DOHH2 (cell line): ENCODE results near the gene ANAPC2.

Source experiments
- H3F3A ChIP-seq: fragments of 200-600 bp; sonication (generic), shearing (Covaris generic); 2 replicates; pipeline ENCODE4 v1.6.0; 2016; ENCODE audit warnings: antibody characterized with exemption, mild to moderate bottlenecking; ENCODE audit not compliant: control insufficient read depth, insufficient read depth
- H3K27ac ChIP-seq: fragments of 200-600 bp; sonication (generic); 2 replicates; pipeline ENCODE4 v1.5.1; 2014; ENCODE audit warnings: low read depth, mild to moderate bottlenecking, low read length, moderate library complexity
- H3K27me3 ChIP-seq: fragments of 200-600 bp; sonication (generic); 2 replicates; pipeline ENCODE4 v1.6.1; 2014; ENCODE audit warnings: mild to moderate bottlenecking, low read length, mixed read lengths; ENCODE audit not compliant: control insufficient read depth
- H3K36me3 ChIP-seq: fragments of 200-600 bp; sonication (generic); 2 replicates; pipeline ENCODE4 v1.6.1; 2014; ENCODE audit warnings: mild to moderate bottlenecking, low read length, moderate library complexity, mixed read lengths; ENCODE audit not compliant: control insufficient read depth
- H3K4me1 ChIP-seq: fragments of 200-600 bp; sonication (generic); 2 replicates; pipeline ENCODE4 v1.6.1; 2014; ENCODE audit warnings: mild to moderate bottlenecking, low read length, mixed read lengths; ENCODE audit not compliant: control insufficient read depth
- H3K4me2 ChIP-seq: fragments of 200-600 bp; sonication (generic); 2 replicates; pipeline ENCODE4 v1.6.0; 2014; ENCODE audit warnings: mild to moderate bottlenecking, low read length, moderate library complexity
- H3K4me3 ChIP-seq: fragments of 200-600 bp; sonication (generic); 2 replicates; pipeline ENCODE4 v1.5.1; 2014; ENCODE audit warnings: mild to moderate bottlenecking, low read length, mixed read lengths
- H3K79me2 ChIP-seq: fragments of 200-600 bp; sonication (generic); 2 replicates; pipeline ENCODE4 v1.6.1; 2014; ENCODE audit warnings: mild to moderate bottlenecking, low read length, mixed read lengths; ENCODE audit not compliant: control insufficient read depth
- H3K9me2 ChIP-seq: fragments of 200-600 bp; sonication (generic); replicated peaks from 2 replicates; pipeline ENCODE4 v1.6.1; 2014; ENCODE audit warnings: mild to moderate bottlenecking, low read length, mixed read lengths; ENCODE audit not compliant: control insufficient read depth
- H3K9me3 ChIP-seq: fragments of 200-600 bp; sonication (generic); 2 replicates; pipeline ENCODE4 v1.6.1; 2014; ENCODE audit warnings: antibody characterized with exemption, low read length, mixed read lengths; ENCODE audit not compliant: control insufficient read depth, insufficient read depth
- H4K20me1 ChIP-seq: fragments of 200-600 bp; sonication (generic); 2 replicates; pipeline ENCODE4 v1.6.0; 2014; ENCODE audit warnings: low read depth, mild to moderate bottlenecking, antibody characterized with exemption, low read length, moderate library complexity; ENCODE audit not compliant: control insufficient read depth, insufficient read depth
- CTCF ChIP-seq: fragments of 200-600 bp; sonication (generic); IDR thresholded peaks from one replicate; pipeline ENCODE4 v1.5.1; 2014; ENCODE audit warnings: antibody characterized with exemption, mild to moderate bottlenecking, low read depth, low read length; ENCODE audit not compliant: poor library complexity, severe bottlenecking
- EZH2phosphoT487 ChIP-seq: fragments of 200-600 bp; sonication (generic); IDR thresholded peaks from 2 replicates; pipeline ENCODE4 v1.6.1; 2017; ENCODE audit warnings: borderline replicate concordance, mild to moderate bottlenecking, antibody characterized with exemption, low read length, moderate library complexity, mixed read lengths

The ANAPC2 gene

DNA sequence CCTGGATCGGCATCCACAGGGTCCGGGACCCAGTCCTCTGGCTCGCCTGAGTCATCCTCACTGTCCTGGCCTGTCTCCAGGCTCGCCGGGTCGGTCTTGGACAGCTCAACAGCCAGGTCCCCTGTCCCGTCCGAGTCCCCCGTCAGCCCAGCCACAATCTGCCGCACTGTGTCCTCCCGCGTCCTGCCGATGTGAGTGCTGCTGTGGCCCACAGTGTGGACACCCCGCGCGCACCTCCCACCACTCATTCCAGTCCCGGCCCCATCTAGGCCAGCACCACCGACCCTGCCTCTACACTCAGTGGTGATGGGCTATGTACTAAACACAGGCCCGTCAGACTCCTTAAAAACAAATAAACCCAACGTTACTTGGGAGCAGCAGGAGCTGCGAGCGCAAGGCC is 6.7 kb downstream of the ANAPC2 start:
- H3K27ac ChIP-seq, result no peak overlapping the region
- H3K4me1 ChIP-seq, result peaks cover 5% of the 10 kb centered on the region
- TF ChIP-seq CTCF (no peak), EZH2phosphoT487 (no peak)
- no peaks in the 10 kb centered on the region for H4K20me1 ChIP-seq
- H3K36me3 ChIP-seq, result peaks cover 48% of the 10 kb centered on the region
- no peaks in the 10 kb centered on the region for H3K9me3 ChIP-seq
- H3K27me3 ChIP-seq, result no peaks in the 10 kb centered on the region
- peaks cover 18% of the 10 kb centered on the region for H3K79me2 ChIP-seq
- H3K4me2 ChIP-seq, result no peak overlapping the region
- H3K9me2 ChIP-seq, result no peaks in the 10 kb centered on the region
- H3F3A ChIP-seq, result no peaks in the 10 kb centered on the region
- H3K4me3 ChIP-seq, result no peak overlapping the region

GRCh38 chr9:137180491-137180890 is 7.9 kb downstream of the ANAPC2 start:
- H3K4me1 ChIP-seq, result no peaks in the 10 kb centered on the region
- peaks cover 5% of the 10 kb centered on the region; the same call in 1 of the 2 replicates for H4K20me1 ChIP-seq
- H3K27ac ChIP-seq, result no peak overlapping the region
- peaks cover 7% of the 10 kb centered on the region for H3F3A ChIP-seq
- H3K4me3 ChIP-seq, result no peak overlapping the region
- peaks cover 6% of the 10 kb centered on the region for H3K79me2 ChIP-seq
- no peak overlapping the region for H3K4me2 ChIP-seq
- H3K9me2 ChIP-seq, result no peaks in the 10 kb centered on the region
- no peaks in the 10 kb centered on the region for H3K9me3 ChIP-seq
- TF ChIP-seq EZH2phosphoT487, result no peak
- no peak for TF ChIP-seq CTCF
- peaks cover 44% of the 10 kb centered on the region for H3K36me3 ChIP-seq
- no peaks in the 10 kb centered on the region for H3K27me3 ChIP-seq

DNA sequence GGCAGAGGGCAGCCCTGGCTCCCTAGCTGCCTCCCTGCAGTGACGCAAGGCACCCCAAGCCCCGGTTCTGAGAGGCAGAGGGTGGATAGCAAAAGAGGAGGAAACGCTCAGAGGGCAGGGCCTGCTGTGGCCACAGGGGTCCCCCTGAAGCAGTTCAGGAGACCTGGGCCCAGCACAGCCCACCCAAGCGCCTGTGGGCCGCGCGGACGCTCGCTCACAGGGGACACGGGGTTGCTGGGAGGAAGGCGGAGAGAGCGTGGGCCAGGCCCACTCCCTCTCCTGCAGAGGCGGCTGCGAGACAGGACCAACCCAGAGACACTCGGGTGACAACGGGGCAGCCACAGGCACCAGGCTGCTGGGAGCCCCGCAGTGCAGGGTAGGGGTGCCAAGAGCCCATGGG is 8.6 kb downstream of the ANAPC2 start:
- Histone ChIP-seq H4K20me1 (peaks cover 5% of the 10 kb centered on the region; the same call in 1 of the 2 replicates), H3K79me2 (no peaks in the 10 kb centered on the region), H3K9me3 (no peaks in the 10 kb centered on the region), H3K4me3 (no peak overlapping the region), H3F3A (peaks cover 7% of the 10 kb centered on the region), H3K4me1 (peaks cover 6% of the 10 kb centered on the region), H3K4me2 (no peak overlapping the region), H3K9me2 (no peaks in the 10 kb centered on the region), H3K27ac (no peak overlapping the region), H3K36me3 (peaks cover 38% of the 10 kb centered on the region), H3K27me3 (no peaks in the 10 kb centered on the region)
- TF ChIP-seq CTCF (no peak), EZH2phosphoT487 (no peak)
